Tongue (tissue), 2 donors: ENCODE measurements around the gene TAAR1. TPM values are rescaled to one million over a fixed set of nuclear protein-coding genes. Genes with fewer than 3 reads are reported as not detected.
"Not testable (repeated sequence)": the region's sequence is repeated elsewhere in the genome, so short reads cannot be mapped to it uniquely, and the experiment has no call there.

ENCODE experiments used
- DNase-seq: peaks from one replicate; pipeline ENCODE4 v3.0.0-alpha.2; 2015
- total RNA-seq: library from RNA; depleted of rRNA; stranded (reverse); fragments of >200 nt; gene quantifications from one replicate; pipeline ENCODE4 v1.2.3, GENCODE V29; 2014

TAAR1 gene
- total RNA-seq, 1 donor from 2014 or later: not detected

- DNase-seq: no peak
Observed at GRCh38 chr6:132651062-132651461, 7.9 kb downstream of the TAAR1 start.

GRCh38 chr6:132650429-132650828, 8.6 kb downstream of the TAAR1 start:
- DNase-seq: no peak

- no peak for DNase-seq
Observed at GRCh38 chr6:132648828-132649227, 10.2 kb downstream of the TAAR1 start.

GRCh38 chr6:132648356-132648755, 10.6 kb downstream of the TAAR1 start:
- no peak for DNase-seq

- no peak for DNase-seq
Observed at GRCh38 chr6:132643547-132643946, 15.4 kb downstream of the TAAR1 start.

- not testable (repeated sequence) for DNase-seq
Observed at GRCh38 chr6:132637135-132637534, 21.8 kb downstream of the TAAR1 start.

- DNase-seq: not testable (repeated sequence)
Observed at GRCh38 chr6:132635906-132636305, 23.1 kb downstream of the TAAR1 start.

- DNase-seq: not testable (repeated sequence)
Observed at GRCh38 chr6:132635288-132635687, 23.7 kb downstream of the TAAR1 start.

- no peak for DNase-seq
Observed at GRCh38 chr6:132634796-132635195, 24.2 kb downstream of the TAAR1 start.

- no peak for DNase-seq
Observed at GRCh38 chr6:132633362-132633761, 25.6 kb downstream of the TAAR1 start.

GRCh38 chr6:132624175-132624574, 34.8 kb downstream of the TAAR1 start, which contains the start of gene TAAR2:
Gene TAAR2, minus strand, starts transcription at chr6:132624275. Its CDS starts 0 bp downstream, at chr6:132624275.
- no peak for DNase-seq

- DNase-seq: no peak
Observed at GRCh38 chr6:132623106-132623845, 35.7 kb downstream of the TAAR1 start.

GRCh38 chr6:132616677-132617076, 42.3 kb downstream of the TAAR1 start:
- DNase-seq: no peak

- DNase-seq: no peak
Observed at GRCh38 chr6:132614554-132614953, 44.4 kb downstream of the TAAR1 start.

GRCh38 chr6:132612449-132613108, 46.4 kb downstream of the TAAR1 start:
- no peak for DNase-seq

GRCh38 chr6:132611616-132612015, 47.4 kb downstream of the TAAR1 start:
- DNase-seq: no peak

- DNase-seq: no peak
Observed at GRCh38 chr6:132607544-132608233, 51.3 kb downstream of the TAAR1 start.

- DNase-seq: no peak
Observed at GRCh38 chr6:132604635-132605152, 54.3 kb downstream of the TAAR1 start.

- not testable (repeated sequence) for DNase-seq
Observed at GRCh38 chr6:132600900-132601299, 58.1 kb downstream of the TAAR1 start.

- peak; percentile 3 for DNase-seq
Observed at GRCh38 chr6:132598473-132598872, 60.5 kb downstream of the TAAR1 start.

GRCh38 chr6:132596201-132596600, 62.8 kb downstream of the TAAR1 start:
- DNase-seq: no peak
